ENCODE data around the gene LMF2. TPM values are rescaled to one million over a fixed set of nuclear protein-coding genes. Genes with fewer than 3 reads are reported as not detected.
A peak's percentile ranks its signal among the peaks of the same experiment; 100 is the strongest.

Gene LMF2
- polyA plus RNA-seq, 3 donors, result 30.3 to 58.1 (median 56.0) TPM

DNA sequence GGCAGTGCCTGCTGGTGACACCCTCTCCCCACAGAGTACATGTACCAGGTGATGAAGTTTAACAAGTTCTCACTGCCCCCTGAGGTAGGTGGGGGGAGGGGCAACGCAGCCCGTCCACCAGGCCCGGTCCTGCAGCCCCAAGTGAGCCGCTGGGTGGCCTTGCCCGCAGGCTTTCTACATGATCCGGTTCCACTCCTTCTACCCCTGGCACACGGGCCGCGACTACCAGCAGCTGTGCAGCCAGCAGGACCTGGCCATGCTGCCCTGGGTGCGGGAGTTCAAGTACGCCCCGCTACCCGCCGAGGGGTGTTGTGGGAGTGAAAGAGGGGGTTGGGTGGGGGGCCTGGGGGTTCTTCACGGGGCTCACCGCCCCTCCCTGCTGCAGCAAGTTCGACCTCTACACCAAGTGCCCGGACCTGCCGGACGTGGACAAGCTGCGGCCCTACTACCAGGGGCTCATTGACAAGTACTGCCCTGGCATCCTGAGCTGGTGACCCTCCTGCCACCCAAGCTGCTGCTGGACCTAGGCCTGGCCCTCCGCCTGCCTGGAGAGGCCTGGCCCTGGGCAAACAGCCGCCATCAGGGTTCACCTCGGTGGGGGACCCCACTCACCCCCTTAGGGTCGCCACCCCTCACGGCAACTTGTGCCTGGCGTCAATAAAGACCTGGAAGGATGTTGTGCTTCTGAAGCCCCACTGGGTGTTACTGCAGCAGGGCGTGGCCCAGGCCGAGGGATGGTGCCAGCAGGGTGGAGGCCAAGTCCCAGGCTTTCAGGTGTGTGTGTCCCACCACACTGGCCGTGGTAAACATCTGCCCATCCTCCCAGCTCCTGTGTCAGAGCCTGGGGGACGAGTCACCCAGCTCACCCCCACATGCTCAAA is 17.9 kb downstream of the LMF2 start:
- no peak for DNase-seq (ENCODE audit: extremely low read depth in 1 of 11, low read depth in 9 of 11, low spot score in 4 of 11)

- no peak for DNase-seq (ENCODE audit: extremely low read depth in 1 of 11, low read depth in 9 of 11, low spot score in 4 of 11)
These were observed 18.6 kb downstream of the LMF2 start for GRCh38 chr22:50488886-50489285.

- no peak for DNase-seq (ENCODE audit: extremely low read depth in 1 of 11, low read depth in 9 of 11, low spot score in 4 of 11)
These were observed 19.4 kb downstream of the LMF2 start for GRCh38 chr22:50488006-50488677.

GRCh38 chr22:50487290-50488005 is 20.1 kb downstream of the LMF2 start:
- no peak for DNase-seq (ENCODE audit: extremely low read depth in 1 of 11, low read depth in 9 of 11, low spot score in 4 of 11)

GRCh38 chr22:50486561-50487289 is 20.8 kb downstream of the LMF2 start, which contains the start of gene MIOX:
MIOX (plus strand) TSS chr22:50486859; CDS start chr22:50486898, 39 bp downstream.
- DNase-seq (ENCODE audit: extremely low read depth in 1 of 11, low read depth in 9 of 11, low spot score in 4 of 11), result no peak

DNA sequence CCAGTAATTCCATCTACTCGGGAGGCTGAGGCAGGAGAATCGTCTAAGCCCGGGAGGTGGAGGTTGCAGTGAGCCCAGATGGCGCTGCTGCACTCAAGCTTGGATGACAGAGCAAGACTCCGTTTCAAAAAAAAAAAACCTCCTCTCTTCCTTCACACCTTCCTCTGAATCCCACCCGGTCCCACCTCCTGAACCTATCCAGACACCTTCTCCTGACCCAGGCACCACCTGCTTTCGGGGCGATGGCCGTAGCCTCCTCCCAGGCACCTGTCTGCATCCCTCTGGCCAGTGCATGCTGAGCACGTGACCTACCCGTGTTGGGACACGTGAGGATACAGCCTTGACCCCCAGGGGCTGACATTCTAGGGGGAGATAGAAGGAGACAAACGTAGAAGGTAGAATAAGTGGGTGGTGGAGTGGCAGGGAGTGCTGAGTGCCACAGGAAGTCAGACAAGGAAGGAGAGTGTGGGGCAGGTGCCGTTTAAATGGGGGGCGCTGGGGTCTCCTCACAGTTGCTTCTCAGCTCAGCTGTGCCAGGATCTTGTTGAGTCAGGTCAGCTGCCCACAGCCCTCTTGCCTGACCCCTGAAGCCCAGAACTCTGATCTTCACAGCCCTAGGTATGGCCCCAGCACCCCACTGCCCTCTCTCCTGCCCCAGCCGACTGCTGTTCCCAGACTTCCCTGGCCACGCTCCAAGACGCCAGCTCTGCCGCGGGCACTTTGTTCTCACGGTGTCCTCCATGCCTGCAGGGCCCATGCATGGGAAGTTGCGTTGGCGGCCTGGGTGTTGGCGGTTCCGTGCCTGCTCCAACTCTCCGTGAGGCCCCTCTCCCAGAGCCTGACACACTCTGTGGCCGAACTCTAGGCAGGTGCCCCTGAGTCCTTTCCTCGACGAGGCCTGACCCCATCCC is 22.0 kb downstream of the LMF2 start:
- no peak for DNase-seq (ENCODE audit: extremely low read depth in 1 of 11, low read depth in 9 of 11, low spot score in 4 of 11)

DNA sequence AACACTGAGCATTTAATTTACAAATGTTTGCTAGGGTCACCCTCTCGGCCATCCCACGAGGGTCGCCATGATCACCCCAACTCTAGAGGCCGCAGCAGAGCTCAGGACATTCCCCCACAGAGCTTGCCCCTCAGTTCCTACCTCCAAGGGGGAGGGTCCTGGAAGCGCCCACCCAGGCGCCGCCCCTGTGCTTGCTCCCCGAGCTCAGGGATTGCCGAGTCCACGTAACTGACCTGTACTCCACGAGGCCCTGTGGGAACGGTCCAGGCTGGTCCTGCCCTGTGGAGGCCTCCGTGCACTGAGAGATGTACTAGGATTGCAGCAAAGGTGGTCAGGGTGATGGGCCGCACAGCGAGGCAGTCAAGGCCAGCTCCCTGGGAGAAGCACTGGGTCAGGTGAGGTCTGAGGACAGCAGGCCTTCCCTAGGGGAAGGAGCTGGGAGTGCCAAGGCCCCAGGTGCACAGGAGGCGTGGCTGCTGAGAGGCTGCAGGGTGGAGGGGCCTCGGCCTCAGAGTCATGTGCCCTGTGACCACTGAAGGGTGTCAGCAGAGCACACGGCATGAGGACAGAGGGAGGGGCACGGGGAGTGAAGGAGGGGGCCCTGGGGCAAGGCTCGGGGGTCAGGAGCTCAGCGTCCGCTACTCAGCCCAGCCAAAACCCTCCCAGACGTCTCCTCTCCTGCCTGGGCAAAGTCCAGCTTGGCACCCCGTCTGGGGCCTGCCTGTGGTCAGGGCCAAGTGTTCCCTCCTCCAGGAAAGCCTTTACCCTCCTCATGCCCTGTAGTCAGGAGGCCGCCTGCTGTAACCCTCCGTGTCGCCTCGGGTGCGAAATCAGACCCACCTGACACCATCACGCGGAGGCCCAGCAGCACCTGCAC is 23.3 kb downstream of the LMF2 start:
- peak in 1 of 11 donors; percentile 55 for DNase-seq (ENCODE audit: extremely low read depth in 1 of 11, low read depth in 9 of 11, low spot score in 4 of 11)

DNA sequence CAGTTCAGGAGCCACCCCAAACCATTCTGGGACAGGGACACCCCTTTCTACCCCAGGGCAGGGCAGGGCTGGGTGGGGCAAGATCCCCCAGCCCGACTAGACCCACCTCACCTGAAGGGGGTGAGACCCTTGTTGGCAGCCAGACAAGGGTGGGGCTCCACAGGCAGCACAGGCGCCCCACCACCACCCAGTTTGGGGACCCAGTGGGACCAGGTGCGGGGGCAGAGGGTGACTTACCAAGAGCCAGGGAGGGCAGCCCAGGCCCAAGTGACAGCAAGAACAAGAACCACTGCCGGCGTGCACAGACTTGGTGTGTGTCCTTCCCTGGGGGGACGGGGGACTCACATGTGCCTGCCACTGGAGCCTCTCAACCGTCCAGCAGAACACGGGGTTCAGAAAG is 23.9 kb downstream of the LMF2 start:
- DNase-seq (ENCODE audit: extremely low read depth in 1 of 11, low read depth in 9 of 11, low spot score in 4 of 11), result no peak

- no peak for DNase-seq (ENCODE audit: extremely low read depth in 1 of 11, low read depth in 9 of 11, low spot score in 4 of 11)
These were observed 24.4 kb downstream of the LMF2 start for GRCh38 chr22:50483106-50483505.

DNA sequence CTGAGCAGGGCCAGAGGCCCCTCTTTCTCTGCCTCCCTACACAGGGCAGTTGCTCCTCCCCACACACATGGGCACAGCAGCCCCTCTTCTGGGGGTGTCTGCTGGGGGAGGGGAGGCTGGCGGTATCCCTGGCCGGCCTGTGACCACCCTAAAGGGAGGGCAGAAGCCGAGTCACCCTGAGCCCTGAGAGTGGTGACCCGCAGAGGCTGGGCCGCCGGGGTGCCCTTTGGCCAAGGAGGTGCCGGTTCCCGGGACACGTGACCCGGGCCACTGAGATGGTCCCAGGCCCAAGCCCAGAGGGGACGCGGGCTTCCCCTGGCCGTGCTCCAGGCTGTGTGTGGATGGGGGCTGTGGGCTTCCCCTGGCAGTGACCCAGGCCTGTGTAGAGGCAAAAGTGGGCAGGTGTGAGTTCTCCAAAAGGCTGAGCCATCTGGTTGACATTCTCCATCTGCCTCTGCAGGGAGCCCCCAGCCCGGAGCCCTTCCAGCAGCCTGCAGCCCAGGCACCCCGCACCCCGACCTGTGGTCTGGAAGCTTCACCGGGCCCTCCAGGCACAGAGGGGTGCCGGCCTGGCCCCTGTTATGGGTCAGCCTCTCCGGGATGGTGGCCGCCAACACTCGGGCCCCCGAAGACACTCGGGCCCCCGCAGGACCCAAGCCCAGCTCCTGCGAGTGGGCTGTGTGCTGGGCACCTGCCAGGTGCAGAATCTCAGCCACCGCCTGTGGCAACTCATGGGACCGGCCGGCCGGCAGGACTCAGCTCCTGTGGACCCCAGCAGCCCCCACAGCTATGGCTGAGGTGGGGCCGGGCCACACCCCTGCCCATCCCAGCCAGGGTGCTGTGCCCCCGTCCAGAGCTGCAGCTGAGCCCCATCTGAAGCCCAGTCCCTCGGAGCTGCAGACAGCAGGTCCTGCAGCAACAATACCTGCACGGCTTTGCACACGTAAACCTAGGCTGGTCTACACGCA is 25.1 kb downstream of the LMF2 start:
- no peak for DNase-seq (ENCODE audit: extremely low read depth in 1 of 11, low read depth in 9 of 11, low spot score in 4 of 11)

- DNase-seq (ENCODE audit: extremely low read depth in 1 of 11, low read depth in 9 of 11, low spot score in 4 of 11), result no peak
These were observed 25.9 kb downstream of the LMF2 start, which contains the start of gene ADM2 for GRCh38 chr22:50481440-50482106. ADM2 (plus strand) TSS chr22:50481543; CDS start chr22:50481848, 305 bp downstream.

DNA sequence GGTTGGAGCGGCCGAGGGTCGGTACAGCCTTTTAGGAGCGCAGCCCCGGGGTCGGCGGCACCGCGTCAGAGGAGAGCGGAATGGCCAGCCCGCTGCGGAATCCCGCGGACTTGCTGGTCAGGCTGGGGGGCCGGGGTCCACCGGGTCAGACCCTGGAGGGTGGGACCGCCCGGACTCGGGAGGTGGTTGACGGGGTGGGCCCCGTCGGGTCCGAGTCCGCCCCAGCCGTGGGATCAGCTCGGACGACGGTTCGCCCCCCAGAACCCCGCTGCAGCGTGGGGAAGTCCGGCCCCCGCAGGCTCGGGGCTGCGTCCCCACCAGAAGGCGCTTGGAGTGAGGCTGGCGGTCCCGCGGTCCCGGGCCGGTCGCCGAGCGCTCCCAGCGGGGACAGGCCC is 26.5 kb downstream of the LMF2 start:
- no peak for DNase-seq (ENCODE audit: extremely low read depth in 1 of 11, low read depth in 9 of 11, low spot score in 4 of 11)

- no peak for DNase-seq (ENCODE audit: extremely low read depth in 1 of 11, low read depth in 9 of 11, low spot score in 4 of 11)
These were observed 27.8 kb downstream of the LMF2 start for GRCh38 chr22:50479721-50480120.

DNA sequence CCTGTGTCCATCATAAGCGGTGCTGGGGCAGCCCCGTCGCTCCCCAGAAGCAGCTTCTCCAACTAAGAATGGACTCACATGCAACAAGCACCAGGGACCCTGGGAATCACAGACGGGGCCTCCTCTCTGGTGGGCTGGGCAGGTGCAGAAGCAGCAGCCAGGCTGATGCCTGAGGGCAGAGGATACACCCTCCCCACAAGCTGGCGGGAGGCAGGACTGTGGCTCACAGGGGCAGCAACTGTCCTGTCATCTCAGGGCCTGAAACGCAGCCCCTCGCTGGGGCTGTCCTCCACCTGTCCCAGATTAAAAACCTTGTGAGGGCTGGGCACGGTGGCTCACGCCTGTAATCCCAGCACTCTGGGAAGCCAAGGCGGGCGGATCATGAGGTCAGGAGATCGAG is 29.6 kb downstream of the LMF2 start:
- DNase-seq (ENCODE audit: extremely low read depth in 1 of 11, low read depth in 9 of 11, low spot score in 4 of 11), result no peak

DNA sequence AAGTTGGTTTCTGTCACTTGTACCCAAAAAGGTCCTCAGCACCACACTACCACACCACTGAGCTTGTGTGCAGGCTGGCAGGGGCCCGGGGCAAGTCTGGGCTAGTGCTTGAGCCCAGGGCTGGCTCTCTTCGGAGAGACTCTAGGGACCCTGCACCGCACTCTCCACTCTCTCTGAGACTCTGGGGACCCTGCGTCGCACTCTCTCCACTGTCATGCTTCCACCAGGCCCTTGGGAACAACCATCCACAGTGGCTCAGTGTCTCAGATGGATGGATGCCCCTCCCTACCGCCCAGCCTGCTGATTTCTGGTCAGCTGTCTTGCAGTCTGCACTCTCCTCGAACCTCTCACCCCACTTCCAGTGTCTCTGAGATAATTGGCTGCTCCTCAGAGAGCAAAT is 30.6 kb downstream of the LMF2 start:
- DNase-seq (ENCODE audit: extremely low read depth in 1 of 11, low read depth in 9 of 11, low spot score in 4 of 11), result no peak

GRCh38 chr22:50475652-50476002 is 31.9 kb downstream of the LMF2 start:
- no peak for DNase-seq (ENCODE audit: extremely low read depth in 1 of 11, low read depth in 9 of 11, low spot score in 4 of 11)
